Kidney (tissue), 14 donors: ENCODE results near the gene ASPM. TPM values are rescaled to one million over a fixed set of nuclear protein-coding genes. Genes with fewer than 3 reads are reported as not detected.

Experiments used
- DNase-seq, 5 donors: peaks; one replicate each; pipeline ENCODE4 v3.0.0-alpha.2; 2013 to 2020
- FAIRE-seq: peaks from 2 replicates; lab custom pipeline; 2012; peaks lifted over from hg19 to GRCh38; lab: Jason Lieb, UNC
- H3K27ac ChIP-seq, 2 donors: one replicate each; pipeline ENCODE4 v1.7.0; 2013; ENCODE audit warnings: low read depth in 2 of 2, low read length in 2 of 2, inconsistent platforms in 1 of 2
- H3K27me3 ChIP-seq: one replicate; pipeline ENCODE4 v1.7.1; 2013; ENCODE audit warnings: low read length, inconsistent platforms; ENCODE audit not compliant: control insufficient read depth, insufficient read depth
- H3K36me3 ChIP-seq, 3 donors: one replicate each; pipeline versions ENCODE4 v1.7.0 to v1.7.1; 2013; ENCODE audit warnings: low read length in 3 of 3, control low read depth in 1 of 3, inconsistent platforms in 1 of 3; ENCODE audit not compliant: insufficient read depth in 3 of 3, control insufficient read depth in 2 of 3
- H3K4me1 ChIP-seq, 3 donors: one replicate each; pipeline versions ENCODE4 v1.7.0 to v1.7.1; 2013; ENCODE audit warnings: low read length in 3 of 3, inconsistent platforms in 1 of 3, low read depth in 1 of 3; ENCODE audit not compliant: control insufficient read depth in 2 of 3, insufficient read depth in 2 of 3
- H3K4me3 ChIP-seq, 3 donors: one replicate each; pipeline versions ENCODE4 v1.7.0 to v1.8.1; 2013; ENCODE audit warnings: low read length in 3 of 3, control low read depth in 1 of 3, inconsistent platforms in 1 of 3
- H3K9ac ChIP-seq, 3 donors: one replicate each; pipeline versions ENCODE4 v1.7.0 to v1.7.1; 2013; ENCODE audit warnings: low read length in 3 of 3, control low read depth in 1 of 3, inconsistent platforms in 1 of 3
- H3K9me3 ChIP-seq, 3 donors: one replicate each; pipeline versions ENCODE4 v1.7.0 to v1.7.1; 2013; ENCODE audit warnings: low read length in 3 of 3, control low read depth in 1 of 3, inconsistent platforms in 1 of 3; ENCODE audit not compliant: control insufficient read depth in 2 of 3, insufficient read depth in 1 of 3
- CTCF ChIP-seq: IDR thresholded peaks from 3 replicates; pipeline ENCODE4 v1.5.1; 2012; ENCODE audit warnings: mild to moderate bottlenecking, moderate library complexity, borderline replicate concordance; ENCODE audit not compliant: insufficient read depth; ENCODE audit errors: extremely low read depth
- intact Hi-C: fragments of 100-400 bp; cut with DNase I; formaldehyde crosslinking; loops from one replicate; pipeline ENCODE4 v1.11.1; 2022
- polyA plus RNA-seq: library from polyadenylated mRNA; stranded (reverse); fragments of 350-450 nt; fragmentation: Illumina TruSeq; extraction: RNeasy Lipid Tissue Mini Kit (QIAGEN cat#74804); gene quantifications from one replicate; pipeline ENCODE4 v1.2.3, GENCODE V29; 2014; ENCODE audit warnings: low read depth, low replicate concordance; ENCODE audit not compliant: insufficient read depth
- total RNA-seq: library from RNA; stranded (reverse); fragmentation: NEBNext Ultra II Directional; extraction: Animal tissue kit (Norgen Biotek cat#: 25700); gene quantifications from one replicate; pipeline ENCODE4 v1.2.1, GENCODE V29; 2021
- donor health status: control.
- donor health status: control.
- donor health status: control.
- donor health status: control.
- donor health status: control.
- donor health status: DM: yes; HTN: yes; CAD: no.
- donor health status: Normal renal cell carcinoma (clear cell type).

The ASPM gene
- total and polyA plus RNA-seq, 2 donors from 2014 or later = 0.06 to 0.69 TPM

- no peak within 1 kb of the TSS for H3K9ac ChIP-seq
- no peaks in the 10 kb centered on the region for H3K36me3 ChIP-seq
- FAIRE-seq (peak; percentile 39), DNase-seq (no peak)
- H3K9me3 ChIP-seq = no peaks in the 10 kb centered on the region
- intact Hi-C loops = no loop called here
- H3K27ac ChIP-seq = no peak within 1 kb of the TSS
- H3K4me3 ChIP-seq = no peak within 1 kb of the TSS
- H3K27me3 ChIP-seq = no peaks in the 10 kb centered on the region
- no peaks in the 10 kb centered on the region for H3K4me1 ChIP-seq
- no peak for TF ChIP-seq CTCF
These were observed 79.6 kb downstream of the ASPM start, which contains the start of gene F13B for GRCh38 chr1:197066719-197067456. Gene F13B, minus strand, starts transcription at chr1:197067260. Its CDS starts 37 bp downstream, at chr1:197067223.

GRCh38 chr1:197066277-197066676 is 80.2 kb downstream of the ASPM start:
- H3K36me3 ChIP-seq = no peaks in the 10 kb centered on the region
- FAIRE-seq (no peak), DNase-seq (no peak)
- intact Hi-C loops = no loop called here
- no peak for TF ChIP-seq CTCF
- no peak overlapping the region for H3K4me3 ChIP-seq
- H3K9ac ChIP-seq = no peak overlapping the region
- H3K27me3 ChIP-seq = no peaks in the 10 kb centered on the region
- H3K9me3 ChIP-seq = no peaks in the 10 kb centered on the region
- no peak overlapping the region for H3K27ac ChIP-seq
- no peaks in the 10 kb centered on the region for H3K4me1 ChIP-seq

GRCh38 chr1:197065559-197065958 is 80.9 kb downstream of the ASPM start:
- H3K9me3 ChIP-seq = no peaks in the 10 kb centered on the region
- no peak overlapping the region for H3K4me3 ChIP-seq
- H3K4me1 ChIP-seq = no peaks in the 10 kb centered on the region
- no peaks in the 10 kb centered on the region for H3K27me3 ChIP-seq
- no peak for FAIRE-seq
- intact Hi-C loops = no loop called here
- no peak overlapping the region for H3K27ac ChIP-seq
- no peak overlapping the region for H3K9ac ChIP-seq
- no peak for TF ChIP-seq CTCF
- no peak for DNase-seq
- H3K36me3 ChIP-seq = no peaks in the 10 kb centered on the region
